Brain pericyte (primary cell): Measurements from ENCODE around the gene ZNF84.

Experiments
- DNase-seq: peaks from one replicate; pipeline ENCODE4 v3.0.0-alpha.2; 2012; ENCODE audit warnings: low read depth, low spot score

ZNF84 gene

DNA sequence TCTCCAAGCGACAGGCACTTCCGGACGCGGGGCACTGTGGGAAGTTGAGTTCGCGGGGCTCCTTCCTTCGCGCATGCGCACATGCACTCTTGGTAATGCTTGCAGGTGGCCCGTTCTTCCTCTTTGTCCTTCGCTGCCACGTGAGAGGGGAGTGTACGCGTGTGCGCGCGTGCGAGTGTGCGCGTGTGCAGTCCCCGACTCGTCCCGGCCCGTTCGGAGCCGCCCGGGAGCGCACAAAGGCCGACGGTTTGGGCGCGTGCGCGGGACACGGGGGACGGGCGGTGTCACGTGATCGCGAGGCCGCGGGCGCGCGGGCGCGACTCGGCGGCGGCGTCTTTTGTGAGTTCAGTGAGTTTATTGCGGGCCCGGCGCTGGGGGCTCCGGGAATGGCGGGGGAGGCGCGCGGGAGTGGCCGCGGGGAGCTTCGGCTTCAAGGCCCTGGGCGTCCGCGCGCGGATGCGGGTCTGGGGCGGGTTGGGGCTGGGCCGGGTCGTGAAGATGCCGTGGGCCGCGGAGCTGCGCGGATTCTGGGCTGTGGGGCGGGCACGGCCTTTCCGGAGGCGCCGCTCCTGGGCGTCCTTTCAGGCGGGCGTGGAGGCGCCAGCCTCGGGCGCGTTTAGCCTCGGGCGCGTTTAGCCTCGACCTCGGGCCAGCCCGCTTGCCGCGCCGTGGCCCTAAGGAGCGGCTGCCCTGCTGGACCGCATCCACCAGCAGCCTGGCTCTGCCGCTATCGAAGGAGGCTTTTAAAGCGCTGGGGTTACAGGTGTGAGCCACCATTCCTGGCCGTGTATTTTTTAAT, at the start of gene ZNF84:
TSS of gene ZNF84 (plus strand) at position 303 of the 799 bp plus-strand sequence. CDS start 3,959 bp downstream, outside the sequence.
- peak; percentile 97 for DNase-seq

DNA sequence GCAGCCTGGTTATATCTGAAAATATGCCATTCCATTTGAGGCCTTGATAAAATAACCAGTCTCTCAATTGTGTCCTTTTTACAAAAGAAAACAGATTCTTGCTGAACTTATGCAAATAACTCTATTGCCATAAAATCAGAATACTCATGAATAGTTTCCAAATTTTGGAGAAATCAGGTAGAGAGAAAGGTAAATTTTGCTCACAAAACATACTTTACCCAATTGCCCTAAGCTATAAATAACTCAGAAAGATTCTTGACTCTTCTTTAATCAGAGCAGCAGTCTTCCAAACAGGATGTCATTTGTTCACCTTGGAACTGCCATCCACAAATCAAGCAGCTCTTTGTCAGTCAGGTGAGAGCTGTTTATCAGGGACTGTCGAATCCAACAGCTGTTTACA, 38.6 kb upstream of the ZNF84 start:
- DNase-seq, result no peak

DNA sequence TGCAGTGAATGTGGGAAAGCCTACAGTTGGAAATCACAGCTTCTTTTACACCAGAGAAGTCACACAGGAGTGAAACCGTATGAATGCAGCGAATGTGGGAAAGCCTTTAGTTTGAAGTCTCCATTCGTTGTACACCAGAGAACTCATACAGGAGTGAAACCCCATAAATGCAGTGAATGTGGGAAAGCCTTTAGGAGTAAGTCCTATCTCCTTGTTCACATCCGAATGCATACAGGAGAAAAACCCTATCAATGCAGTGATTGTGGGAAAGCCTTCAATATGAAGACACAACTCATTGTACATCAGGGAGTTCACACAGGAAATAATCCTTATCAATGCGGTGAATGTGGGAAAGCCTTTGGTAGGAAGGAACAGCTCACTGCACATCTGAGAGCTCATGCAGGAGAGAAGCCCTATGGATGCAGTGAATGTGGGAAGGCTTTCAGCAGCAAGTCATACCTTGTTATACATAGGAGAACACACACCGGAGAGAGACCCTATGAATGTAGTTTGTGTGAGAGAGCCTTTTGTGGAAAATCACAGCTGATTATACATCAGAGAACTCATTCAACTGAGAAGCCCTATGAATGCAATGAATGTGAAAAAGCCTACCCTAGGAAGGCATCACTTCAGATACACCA, 26.5 kb upstream of the ZNF84 start:
- DNase-seq, result no peak

DNA sequence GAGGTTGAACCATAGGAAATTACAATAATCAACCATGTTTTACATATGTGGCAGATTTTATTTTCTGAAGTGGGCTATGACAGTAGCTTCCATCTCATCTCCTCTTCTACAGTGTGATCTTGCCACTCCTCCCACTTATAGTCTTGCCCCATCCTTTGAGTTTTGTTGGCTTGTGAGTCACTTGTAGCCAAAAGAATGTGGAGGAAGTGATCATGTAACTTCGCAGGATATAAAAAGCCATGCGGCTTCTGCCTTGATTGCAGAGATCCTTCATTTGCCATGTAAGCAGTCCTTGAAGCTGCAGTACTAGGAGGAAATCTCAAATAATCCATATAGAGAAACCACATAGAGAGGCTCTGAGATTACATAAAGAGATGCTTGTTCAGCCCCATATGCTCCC, 13.7 kb upstream of the ZNF84 start:
- no peak for DNase-seq

DNA sequence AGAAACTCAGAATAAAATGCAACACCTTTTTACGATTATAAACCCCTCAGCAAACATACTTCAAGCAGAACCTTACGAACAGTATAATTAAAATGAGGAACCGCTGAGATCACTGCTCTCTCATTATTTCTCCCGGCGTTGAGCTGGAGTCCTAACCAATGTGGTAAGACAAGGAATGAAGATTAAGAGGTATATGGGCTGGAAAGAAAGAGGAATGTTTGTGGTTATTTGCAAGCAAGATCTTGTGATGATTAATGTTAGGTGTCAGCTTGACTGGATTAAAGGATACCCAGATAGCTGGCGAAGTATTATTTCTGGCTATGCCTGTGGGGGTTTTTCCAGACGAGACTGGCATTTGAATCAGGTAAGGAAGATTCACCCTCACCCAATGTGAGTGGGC, 10.3 kb upstream of the ZNF84 start:
- no peak for DNase-seq

DNA sequence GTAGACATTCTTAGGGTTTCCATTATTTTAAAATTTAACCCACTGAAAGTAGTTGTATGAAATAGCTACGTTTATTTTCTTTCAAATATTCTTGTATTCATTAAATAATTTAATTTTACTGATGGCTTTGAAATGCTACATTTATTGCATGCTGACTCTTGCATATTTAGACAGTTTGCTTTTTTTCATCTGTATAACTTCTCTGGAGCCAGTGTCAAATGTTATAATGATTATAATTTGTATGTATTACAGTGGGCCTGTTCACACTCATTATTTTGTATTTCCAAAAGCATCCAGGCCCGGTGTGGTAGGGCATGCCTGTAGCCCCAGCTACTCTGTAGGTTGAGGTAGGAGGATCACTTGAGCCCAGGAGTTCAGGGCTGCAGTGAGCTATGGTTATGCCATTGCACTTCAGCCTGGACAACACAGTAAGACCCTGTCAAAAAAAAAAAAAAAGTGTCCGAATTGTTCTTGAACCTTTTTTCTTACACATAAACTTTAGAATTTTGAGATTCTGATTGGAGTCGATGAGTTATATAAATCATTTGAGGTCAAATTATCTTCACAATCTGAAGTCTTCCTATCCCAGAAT, 905 bp downstream of the ZNF84 start:
- no peak for DNase-seq

DNA sequence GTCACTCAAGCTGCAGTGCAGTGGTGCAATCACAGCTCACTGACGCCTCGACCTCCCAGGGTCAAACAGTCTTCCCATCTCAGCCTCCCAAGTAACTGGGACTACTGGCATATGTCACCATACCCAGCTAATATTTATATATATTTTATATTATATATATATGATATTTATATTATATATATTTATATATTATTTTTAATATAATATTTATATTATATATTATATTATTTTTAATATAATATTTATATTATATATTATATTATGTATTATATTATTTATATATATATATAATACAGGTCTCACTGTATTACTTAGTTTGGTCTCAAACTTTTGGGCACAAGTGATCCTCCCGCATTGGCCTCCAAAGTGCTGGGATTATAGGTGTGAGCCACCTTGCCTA, 9.4 kb downstream of the ZNF84 start:
- DNase-seq, result no peak

DNA sequence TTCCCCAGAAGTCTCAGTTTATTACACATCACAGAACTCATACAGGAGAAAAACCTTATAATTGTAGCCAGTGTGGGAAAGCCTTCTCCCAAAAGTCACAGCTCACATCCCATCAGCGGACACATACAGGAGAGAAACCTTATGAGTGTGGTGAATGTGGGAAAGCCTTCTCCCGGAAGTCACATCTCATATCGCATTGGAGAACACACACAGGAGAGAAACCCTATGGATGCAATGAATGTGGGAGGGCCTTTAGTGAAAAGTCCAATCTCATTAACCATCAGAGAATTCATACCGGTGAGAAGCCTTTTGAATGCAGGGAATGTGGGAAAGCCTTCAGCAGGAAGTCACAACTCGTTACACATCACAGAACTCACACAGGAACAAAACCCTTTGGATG, 20.1 kb downstream of the ZNF84 start:
- no peak for DNase-seq

DNA sequence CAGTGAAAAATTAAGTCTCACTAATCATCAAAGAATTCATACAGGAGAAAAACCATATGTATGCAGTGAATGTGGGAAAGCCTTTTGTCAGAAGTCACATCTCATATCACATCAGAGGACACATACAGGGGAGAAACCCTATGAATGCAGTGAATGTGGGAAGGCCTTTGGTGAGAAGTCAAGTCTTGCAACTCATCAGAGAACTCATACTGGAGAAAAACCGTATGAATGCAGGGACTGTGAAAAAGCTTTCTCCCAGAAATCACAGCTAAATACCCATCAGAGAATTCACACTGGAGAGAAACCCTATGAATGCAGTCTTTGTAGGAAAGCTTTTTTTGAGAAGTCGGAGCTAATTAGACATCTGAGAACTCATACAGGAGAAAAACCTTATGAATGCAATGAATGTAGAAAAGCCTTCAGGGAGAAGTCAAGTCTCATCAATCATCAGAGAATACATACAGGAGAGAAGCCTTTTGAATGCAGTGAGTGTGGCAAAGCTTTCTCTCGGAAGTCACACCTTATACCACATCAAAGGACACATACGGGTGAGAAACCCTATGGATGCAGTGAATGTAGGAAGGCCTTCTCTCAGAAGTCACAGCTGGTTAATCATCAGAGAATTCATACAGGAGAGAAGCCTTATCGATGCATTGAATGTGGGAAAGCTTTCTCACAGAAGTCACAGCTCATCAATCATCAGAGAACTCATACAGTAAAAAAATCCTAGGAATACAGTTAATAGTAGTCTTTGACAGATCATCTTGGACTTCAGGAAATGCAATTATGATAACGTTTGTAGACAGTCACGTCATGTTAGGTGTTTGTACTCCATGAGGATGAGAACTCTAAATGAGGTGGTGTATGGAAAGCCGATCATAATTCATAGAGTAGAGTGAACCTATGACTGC, 21.1 kb downstream of the ZNF84 start:
- no peak for DNase-seq

DNA sequence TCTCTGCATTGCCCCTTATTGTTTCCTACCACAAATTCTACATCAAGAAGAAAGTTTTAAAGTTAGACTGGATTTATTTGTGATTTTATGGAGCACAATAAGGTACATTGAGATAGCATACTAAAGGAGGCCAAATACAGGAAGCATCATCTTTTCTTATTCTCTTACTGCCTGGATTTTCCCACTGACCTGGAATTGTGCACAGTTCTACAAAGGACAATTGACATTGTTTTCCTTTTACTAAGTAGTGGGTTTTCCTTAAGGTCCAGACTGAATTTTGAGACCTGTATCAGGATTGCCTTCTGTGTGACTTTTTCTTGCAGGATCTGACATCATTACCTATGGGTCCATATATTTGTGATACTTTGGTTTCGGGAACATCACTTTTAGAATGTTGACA, 24.6 kb downstream of the ZNF84 start:
- no peak for DNase-seq

DNA sequence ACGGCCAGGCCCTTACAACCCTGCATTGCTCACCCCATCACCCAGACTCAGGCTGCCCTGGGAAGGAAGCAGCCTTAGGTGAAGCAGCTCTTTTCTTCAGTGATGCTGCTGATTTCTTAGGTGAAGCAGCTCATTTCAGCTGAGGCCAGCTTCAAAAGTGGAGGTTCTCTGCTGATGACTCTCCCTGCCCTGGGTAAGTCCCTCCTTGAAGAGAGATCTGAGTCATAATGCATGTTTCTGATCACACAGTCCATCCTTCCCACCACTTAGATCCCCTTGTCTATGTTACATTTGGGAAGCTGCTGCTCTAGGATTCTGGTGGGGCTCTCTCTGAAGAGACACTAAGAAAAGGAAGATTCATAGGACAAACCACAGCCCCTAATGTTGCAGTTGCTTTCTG, 26.2 kb downstream of the ZNF84 start:
- DNase-seq, result no peak

DNA sequence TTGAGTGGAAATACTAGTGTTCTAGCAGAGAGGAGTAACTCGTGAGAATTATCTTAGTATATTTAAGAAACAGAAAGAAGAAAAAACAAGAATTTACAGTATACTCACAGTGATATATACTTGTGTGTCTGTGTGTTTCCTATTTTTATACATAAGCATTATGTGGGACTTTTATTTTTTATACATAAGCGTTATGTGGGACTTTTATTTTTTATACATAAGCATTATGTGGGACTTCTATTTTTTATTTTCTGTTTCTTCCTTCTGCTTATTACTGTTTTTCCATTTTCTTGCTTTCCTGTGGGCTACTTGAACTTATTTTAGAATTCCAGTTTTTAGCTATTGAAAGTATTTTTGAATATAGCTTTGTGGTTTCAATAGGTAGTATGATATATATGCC, 36.5 kb downstream of the ZNF84 start:
- no peak for DNase-seq

DNA sequence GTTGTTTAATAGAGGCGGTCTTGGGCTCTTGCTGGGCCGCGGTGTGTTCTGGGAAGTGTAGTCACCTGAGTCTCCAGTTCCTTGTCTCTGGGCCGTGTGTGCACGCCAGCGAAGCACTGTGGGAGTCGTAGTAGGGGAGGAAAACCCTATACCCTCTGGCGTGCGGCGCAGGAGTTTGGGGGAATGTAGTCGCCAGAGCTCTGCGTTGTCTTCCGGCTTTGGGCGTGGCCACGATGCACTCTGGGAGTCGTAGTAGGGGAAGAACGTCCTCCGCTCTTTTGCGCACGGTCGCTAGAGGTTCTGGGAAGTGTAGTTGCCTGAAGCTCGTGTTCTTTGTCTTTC, 42.7 kb downstream of the ZNF84 start:
- peak; percentile 99 for DNase-seq

DNA sequence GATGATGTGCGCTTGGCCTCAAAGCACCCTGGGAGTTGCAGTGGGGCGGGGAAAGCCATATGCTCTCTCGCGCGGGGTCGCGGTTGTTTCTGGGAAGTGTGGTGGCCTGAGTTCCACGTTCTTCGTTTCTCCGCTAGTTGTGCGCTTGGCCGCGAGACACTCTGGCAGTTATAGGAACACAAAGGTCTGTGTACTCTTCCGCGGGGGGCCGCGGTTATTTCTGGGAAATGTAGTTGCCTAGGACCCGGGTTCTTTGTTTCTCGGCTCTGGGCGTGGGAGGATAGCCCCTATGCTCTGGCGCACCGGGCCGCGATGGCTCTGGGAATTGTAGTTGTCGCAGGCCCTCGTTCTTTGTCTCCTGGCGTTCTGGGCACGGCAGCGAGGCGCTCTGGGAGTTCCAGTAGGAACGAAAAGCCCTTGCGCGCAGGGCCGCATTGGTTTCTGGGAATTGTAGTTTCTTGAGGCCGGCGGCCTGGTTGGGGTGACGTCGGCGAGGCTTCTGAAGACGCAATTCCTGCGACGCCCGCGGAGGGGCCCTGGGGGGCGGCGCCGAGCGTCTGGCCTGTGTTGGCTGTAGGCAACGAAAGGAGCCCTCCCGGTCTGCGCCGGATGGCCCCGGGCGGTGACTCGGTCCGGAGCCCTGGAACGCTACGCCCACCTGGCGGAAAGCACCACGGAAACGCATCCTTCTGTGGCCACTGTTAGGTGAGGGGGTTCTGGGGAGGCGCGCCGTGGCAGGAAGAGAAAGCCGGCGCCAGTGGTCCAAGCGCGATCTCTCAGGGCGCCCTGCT, 43.3 kb downstream of the ZNF84 start, which contains the start of gene ZNF140:
TSS of gene ZNF140 (plus strand) at position 556 of the 791 bp plus-strand sequence. CDS start 398 bp downstream, outside the sequence.
- peak; percentile 93 for DNase-seq

DNA sequence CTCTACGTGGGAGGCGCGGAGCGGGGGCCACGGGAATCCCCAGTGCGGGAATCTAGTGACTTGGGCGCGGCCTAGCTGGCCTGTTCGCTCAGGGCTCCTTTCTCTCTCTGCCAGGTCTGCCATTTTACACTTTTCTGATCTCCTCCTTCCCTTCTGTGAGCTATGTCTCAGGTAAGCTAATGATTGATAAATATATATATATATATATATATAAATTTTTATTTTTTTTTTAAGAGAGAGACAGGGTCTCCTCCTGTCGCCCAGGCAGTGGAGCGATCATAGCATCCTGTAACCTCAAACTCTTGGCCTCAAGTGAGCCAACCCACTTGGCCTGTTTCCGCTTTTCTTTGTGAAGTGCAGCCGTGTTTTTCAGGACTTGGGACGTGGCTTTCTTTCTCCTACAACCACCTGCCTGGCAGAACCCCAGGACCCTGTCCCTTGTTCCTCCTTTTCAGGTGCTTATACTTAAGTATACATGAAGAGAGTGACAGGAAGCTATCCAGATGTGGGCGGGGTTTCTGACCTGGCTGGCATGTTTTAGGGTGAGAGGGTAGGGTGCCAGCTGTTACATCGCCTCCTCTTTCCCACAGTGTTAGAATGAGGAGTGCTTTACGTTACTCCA, 44.0 kb downstream of the ZNF84 start:
- DNase-seq, result no peak

DNA sequence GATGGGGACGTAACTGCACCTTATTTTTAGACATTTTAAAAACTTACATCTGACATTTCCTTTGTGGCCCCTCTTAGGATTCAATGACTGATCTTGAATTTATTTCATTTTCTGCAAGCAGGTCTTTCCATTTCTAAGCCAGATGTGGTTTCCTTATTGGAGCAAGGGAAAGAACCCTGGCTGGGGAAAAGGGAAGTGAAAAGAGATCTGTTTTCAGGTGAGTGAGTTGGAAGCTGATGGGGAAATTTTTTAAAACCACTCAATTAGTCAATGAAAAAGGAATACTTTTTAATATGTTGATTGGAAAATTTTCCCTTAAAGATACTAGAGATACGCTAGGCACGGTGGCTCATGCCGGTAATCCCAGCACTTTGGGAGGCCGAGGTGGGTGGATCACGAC, 46.0 kb downstream of the ZNF84 start:
- no peak for DNase-seq

DNA sequence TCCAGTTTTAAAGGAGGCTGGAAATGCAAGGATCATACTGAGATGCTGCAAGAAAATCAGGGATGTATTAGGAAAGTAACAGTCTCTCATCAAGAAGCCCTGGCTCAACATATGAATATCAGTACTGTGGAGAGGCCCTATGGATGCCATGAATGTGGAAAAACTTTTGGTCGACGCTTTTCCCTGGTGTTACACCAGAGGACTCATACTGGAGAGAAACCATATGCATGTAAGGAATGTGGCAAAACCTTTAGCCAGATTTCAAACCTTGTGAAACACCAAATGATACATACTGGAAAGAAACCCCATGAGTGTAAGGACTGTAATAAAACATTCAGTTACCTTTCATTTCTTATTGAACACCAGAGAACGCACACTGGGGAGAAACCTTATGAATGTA, 68.3 kb downstream of the ZNF84 start:
- DNase-seq, result no peak

DNA sequence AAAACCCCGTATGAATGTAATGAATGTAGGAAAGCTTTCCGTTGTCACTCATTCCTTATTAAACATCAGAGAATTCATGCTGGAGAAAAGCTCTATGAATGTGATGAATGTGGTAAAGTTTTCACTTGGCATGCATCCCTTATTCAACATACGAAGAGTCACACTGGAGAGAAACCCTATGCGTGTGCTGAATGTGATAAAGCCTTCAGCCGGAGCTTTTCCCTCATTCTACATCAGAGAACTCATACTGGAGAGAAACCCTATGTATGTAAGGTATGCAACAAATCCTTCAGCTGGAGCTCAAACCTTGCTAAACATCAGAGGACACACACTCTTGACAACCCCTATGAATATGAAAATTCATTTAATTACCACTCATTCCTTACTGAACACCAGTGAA, 68.9 kb downstream of the ZNF84 start:
- DNase-seq, result no peak

DNA sequence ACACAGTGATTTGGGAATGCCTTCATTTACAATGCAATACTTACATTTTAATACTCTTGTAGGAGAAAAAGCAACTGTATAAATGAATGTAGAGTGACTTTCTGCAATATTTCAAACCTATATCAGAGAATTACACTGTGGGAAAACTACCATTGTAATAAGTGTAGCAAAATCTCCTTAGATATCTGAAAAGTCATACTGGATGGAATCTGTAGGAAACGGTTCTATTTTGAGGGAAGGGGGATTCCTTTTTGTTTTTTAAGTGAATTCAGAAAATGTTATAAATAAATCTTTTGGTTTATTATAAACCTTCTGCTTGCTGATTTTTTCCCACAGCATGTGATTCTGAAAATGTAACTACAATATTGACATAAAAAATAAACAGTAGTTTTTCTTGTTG, 69.8 kb downstream of the ZNF84 start:
- no peak for DNase-seq

DNA sequence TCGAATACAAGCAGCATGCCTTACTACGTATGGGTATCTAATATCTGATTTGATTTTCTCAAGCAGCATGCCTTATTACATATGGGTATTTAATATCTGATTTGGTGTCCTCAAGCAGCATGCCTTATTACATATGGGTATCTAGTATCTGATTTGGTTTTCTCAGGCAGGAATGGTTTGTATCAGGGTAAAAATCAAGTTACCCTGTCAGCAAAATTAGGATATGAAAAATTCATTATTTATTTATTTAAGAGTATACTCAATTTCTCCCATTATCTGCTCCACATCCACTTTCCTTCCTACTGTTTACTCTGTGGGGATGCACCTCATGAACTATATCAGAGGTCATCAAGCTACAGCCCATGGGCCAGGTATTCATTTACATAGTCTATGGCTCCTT, 70.8 kb downstream of the ZNF84 start:
- DNase-seq, result no peak
